Activated T-helper 1 cell treated with Interleukin-2 at 50 U/mL for 16 hours (primary cell): ENCODE data around the gene CDKN3.
"Not testable (repeated sequence)": the region's sequence is repeated elsewhere in the genome, so short reads cannot be mapped to it uniquely, and the experiment has no call there.

Experiments
- DNase-seq: peaks from one replicate; pipeline ENCODE4 v3.0.0-alpha.2; 2020; ENCODE audit warnings: low read depth

Gene CDKN3

DNA sequence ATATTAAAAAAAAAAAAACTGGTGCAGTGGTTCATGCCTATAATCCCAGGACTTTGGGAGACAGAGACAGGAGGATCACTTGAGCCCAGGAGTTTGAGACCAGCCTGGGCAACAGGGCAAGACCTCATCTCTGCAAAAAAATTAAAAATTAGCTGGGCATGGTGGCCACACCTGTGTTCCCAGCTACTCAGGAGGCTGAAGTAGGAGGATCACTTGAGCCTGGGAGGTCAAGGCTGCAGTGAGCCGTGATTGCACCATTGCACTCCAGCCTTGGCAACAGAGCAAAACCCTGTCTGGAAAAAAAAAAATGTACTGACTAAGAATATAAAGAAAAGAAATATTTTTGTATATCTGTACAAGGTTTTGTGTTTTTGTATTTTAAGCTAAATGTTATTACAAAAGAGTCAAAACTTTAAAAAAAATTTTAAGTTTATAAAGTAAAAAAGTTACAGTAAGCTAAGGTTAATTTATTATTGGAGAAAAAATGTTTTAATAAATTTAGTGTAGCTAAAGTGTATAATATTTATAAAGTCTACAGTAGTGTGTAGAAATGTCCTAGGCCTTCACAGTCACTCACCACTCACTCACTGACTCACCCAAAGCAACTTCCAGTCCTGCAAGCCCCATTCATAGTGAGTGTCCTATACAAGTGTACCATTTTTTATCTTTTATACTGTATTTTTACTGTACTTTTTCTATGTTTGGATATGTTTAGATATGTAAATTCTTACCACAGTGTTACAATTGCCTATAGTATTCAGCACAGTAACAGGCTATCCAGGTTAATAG, 60.2 kb downstream of the CDKN3 start:
- not testable (repeated sequence) for DNase-seq

DNA sequence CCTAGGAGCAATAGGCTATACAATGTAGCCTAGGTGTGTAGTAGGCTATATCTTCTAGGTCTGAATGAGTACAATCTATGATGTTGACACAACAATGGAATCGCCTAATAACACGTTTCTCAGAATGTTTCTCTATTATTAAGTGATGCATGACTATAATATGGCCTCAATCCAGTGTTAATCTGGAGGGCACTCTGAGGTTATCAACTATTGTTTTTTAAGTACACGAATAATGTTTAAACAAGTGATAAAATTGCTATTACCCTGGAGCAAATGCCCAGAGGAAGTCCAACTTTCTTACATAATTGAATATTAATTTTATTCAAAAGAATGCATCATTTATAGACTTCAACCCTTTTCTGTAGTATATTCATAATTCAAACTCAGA, 60.8 kb downstream of the CDKN3 start:
- DNase-seq, result no peak

GRCh38 chr14:54458536-54458935, 61.7 kb downstream of the CDKN3 start:
- not testable (repeated sequence) for DNase-seq

- no peak for DNase-seq
Measured at GRCh38 chr14:54459106-54459505, 62.3 kb downstream of the CDKN3 start.

DNA sequence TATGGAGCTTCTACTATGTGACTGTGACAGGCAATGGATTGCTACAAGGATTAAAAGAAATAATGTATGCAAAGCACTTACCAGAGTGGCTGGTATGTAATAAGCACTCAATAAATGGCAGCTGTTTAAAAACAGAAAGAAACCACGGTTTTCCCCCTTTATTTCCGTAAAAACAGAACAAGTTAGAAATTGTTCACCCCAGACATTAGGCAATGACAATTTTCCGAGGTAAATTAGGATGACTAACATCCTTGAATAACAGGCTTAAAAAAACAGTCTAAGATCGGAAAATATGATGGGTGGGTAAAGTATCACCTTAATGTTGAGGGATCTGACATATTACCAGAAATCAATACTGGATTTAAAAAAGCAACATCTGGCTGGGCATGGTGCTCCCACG, 65.2 kb downstream of the CDKN3 start:
- DNase-seq, result no peak

DNA sequence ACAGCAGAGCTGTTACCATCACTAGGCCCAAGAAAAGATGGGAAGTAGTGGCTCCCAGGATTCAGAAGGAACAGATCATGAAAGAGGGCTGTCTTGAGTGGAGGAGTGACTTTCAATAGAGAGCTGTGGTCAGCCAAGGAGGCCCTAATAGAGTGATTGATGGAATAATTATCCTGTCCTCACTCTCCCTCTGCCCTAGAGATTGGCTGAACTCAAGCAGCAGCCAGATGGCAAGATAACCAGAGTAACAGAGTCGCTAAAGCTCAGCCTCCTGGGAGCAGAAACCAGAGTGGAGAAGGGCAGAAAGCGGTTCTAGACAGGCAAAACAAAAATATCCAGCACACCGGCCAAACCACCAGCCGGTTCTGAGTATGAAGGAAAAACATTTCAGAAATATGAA, 68.8 kb downstream of the CDKN3 start:
- DNase-seq, result no peak

GRCh38 chr14:54467280-54467679, 70.5 kb downstream of the CDKN3 start:
- no peak for DNase-seq
